ENCODE data around the gene MAPK11.

The MAPK11 gene

DNA sequence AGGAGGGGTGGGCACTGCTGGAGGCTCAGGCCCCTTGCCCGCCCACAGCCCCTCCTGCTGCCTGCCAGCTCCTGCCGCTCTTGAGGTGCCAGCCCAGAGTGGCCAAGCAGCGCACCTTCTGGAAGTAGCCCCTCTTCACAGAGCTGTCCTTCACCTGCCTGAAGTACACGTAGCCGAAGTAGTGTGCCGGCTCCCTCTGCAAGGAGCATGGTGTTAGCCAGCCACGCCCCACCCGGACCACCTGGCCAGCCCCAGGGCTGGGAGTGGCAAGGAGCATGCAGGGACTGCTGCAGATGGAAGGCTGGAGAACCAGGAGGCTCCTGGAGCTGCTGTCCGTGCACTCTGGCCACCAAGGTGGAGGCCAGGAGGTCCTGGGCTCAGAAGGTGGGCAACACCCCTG lies 47.0 kb upstream of the MAPK11 start:
- no peak for ATAC-seq
- TF ChIP-seq TOX (CRISPR knock-in tag; IDR thresholded peaks at IDR 0.05; ENCODE audit: borderline replicate concordance) (no peak), ESRRG (CRISPR knock-in tag; IDR thresholded peaks at IDR 0.05) (no peak)

- TF ChIP-seq POU6F1 (CRISPR knock-in tag; IDR thresholded peaks at IDR 0.05; ENCODE audit: borderline replicate concordance, low read depth) (no peak), ZNF70 (CRISPR knock-in tag; IDR thresholded peaks at IDR 0.05) (no peak), ISL1 (CRISPR knock-in tag; IDR thresholded peaks at IDR 0.05) (no peak), CSRNP3 (CRISPR knock-in tag; IDR thresholded peaks at IDR 0.05) (no peak), BACH2 (CRISPR knock-in tag; IDR thresholded peaks at IDR 0.05; ENCODE audit: borderline replicate concordance) (no peak), CSDC2 (CRISPR knock-in tag; IDR thresholded peaks at IDR 0.05) (no peak), ZNF565 (CRISPR knock-in tag; conservative IDR thresholded peaks at IDR 0.05; ENCODE audit: low read depth) (no peak), SNAI2 (CRISPR knock-in tag; IDR thresholded peaks at IDR 0.05) (no peak), CREB5 (CRISPR knock-in tag; IDR thresholded peaks at IDR 0.05; ENCODE audit: low read depth) (no peak), ZFP30 (CRISPR knock-in tag; IDR thresholded peaks at IDR 0.05) (no peak), OSR1 (CRISPR knock-in tag; IDR thresholded peaks at IDR 0.05) (no peak), TOX (CRISPR knock-in tag; IDR thresholded peaks at IDR 0.05; ENCODE audit: borderline replicate concordance) (no peak), RARB (CRISPR knock-in tag; IDR thresholded peaks at IDR 0.05) (no peak), ESRRG (CRISPR knock-in tag; IDR thresholded peaks at IDR 0.05) (no peak), ZC3H10 (CRISPR knock-in tag; IDR thresholded peaks at IDR 0.05) (no peak), PPARA (CRISPR knock-in tag; IDR thresholded peaks at IDR 0.05; ENCODE audit: borderline replicate concordance) (no peak), ZNF8 (CRISPR knock-in tag; IDR thresholded peaks at IDR 0.05) (no peak), ZFP3 (CRISPR knock-in tag; IDR thresholded peaks at IDR 0.05) (no peak)
- TF ChIP-seq, protein P1, sequence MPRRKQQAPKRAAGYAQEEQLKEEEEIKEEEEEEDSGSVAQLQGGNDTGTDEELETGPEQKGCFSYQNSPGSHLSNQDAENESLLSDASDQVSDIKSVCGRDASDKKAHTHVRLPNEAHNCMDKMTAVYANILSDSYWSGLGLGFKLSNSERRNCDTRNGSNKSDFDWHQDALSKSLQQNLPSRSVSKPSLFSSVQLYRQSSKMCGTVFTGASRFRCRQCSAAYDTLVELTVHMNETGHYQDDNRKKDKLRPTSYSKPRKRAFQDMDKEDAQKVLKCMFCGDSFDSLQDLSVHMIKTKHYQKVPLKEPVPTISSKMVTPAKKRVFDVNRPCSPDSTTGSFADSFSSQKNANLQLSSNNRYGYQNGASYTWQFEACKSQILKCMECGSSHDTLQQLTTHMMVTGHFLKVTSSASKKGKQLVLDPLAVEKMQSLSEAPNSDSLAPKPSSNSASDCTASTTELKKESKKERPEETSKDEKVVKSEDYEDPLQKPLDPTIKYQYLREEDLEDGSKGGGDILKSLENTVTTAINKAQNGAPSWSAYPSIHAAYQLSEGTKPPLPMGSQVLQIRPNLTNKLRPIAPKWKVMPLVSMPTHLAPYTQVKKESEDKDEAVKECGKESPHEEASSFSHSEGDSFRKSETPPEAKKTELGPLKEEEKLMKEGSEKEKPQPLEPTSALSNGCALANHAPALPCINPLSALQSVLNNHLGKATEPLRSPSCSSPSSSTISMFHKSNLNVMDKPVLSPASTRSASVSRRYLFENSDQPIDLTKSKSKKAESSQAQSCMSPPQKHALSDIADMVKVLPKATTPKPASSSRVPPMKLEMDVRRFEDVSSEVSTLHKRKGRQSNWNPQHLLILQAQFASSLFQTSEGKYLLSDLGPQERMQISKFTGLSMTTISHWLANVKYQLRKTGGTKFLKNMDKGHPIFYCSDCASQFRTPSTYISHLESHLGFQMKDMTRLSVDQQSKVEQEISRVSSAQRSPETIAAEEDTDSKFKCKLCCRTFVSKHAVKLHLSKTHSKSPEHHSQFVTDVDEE (CRISPR knock-in tag; IDR thresholded peaks at IDR 0.05) = no peak
- no peak for ATAC-seq
These were observed 46.2 kb upstream of the MAPK11 start for GRCh38 chr22:50316114-50317065.

DNA sequence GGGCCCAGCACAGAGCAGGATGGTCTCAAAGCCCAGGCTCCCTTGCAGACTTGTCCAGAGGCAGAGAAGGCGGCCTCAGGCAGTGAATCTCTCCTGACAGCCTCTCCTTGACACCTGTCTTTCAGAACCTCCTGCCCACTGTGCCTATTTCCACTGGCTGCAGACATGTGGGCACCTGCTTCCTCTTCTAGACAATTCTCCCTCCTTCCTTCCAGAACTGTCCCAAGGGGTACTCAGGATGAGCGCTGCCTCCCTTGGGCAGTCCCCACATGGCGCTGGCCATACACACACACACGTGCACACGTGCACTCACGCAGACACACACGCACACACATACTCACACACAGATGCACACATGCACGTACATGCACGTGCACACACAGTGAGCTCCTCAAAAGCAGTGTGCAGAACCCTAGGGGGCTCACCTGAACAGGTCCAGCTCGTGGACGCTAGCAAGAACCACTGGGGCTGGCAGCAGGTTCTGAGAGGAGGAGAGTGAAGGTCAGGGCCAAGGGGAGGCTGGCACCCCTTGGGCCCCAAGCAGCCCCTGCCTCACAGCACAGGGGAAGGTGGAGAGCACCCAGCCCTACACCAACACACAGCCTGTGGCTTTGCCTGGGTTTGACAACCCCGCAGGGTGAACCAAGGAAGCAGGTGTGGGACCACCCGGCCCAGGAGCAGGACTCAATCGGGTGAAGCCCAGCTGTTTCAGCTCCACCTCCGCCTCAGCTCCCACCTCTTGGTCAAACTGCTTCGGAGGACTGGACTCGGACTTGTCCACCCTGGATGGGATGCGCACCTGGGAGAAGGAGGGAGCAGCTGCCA lies 45.3 kb upstream of the MAPK11 start:
- TF ChIP-seq ISL1 (CRISPR knock-in tag; IDR thresholded peaks at IDR 0.05) (no peak), OSR1 (CRISPR knock-in tag; IDR thresholded peaks at IDR 0.05) (no peak), TOX (CRISPR knock-in tag; IDR thresholded peaks at IDR 0.05; ENCODE audit: borderline replicate concordance) (no peak), ZNF565 (CRISPR knock-in tag; conservative IDR thresholded peaks at IDR 0.05; ENCODE audit: low read depth) (no peak), CSDC2 (CRISPR knock-in tag; IDR thresholded peaks at IDR 0.05) (no peak), RARB (CRISPR knock-in tag; IDR thresholded peaks at IDR 0.05) (no peak), ZFP3 (CRISPR knock-in tag; IDR thresholded peaks at IDR 0.05) (no peak), ZC3H10 (CRISPR knock-in tag; IDR thresholded peaks at IDR 0.05) (no peak), ZNF8 (CRISPR knock-in tag; IDR thresholded peaks at IDR 0.05) (no peak), BACH2 (CRISPR knock-in tag; IDR thresholded peaks at IDR 0.05; ENCODE audit: borderline replicate concordance) (no peak), ESRRG (CRISPR knock-in tag; IDR thresholded peaks at IDR 0.05) (no peak), ZFP30 (CRISPR knock-in tag; IDR thresholded peaks at IDR 0.05) (no peak), TCF4 (CRISPR knock-in tag; IDR thresholded peaks at IDR 0.05; ENCODE audit: borderline replicate concordance) (no peak), PATZ1 (CRISPR knock-in tag; IDR thresholded peaks at IDR 0.05; ENCODE audit: borderline replicate concordance) (no peak), PPARA (CRISPR knock-in tag; IDR thresholded peaks at IDR 0.05; ENCODE audit: borderline replicate concordance) (no peak)
- TF ChIP-seq, protein P1 (CRISPR knock-in tag; IDR thresholded peaks at IDR 0.05) = no peak
- no peak for ATAC-seq

Data from SK-N-SH treated with all-trans-retinoic acid at 6 μM for 48 hours (cell line).